HepG2 (cell line): ENCODE measurements around the gene OTUB2. TPM values are rescaled to one million over a fixed set of nuclear protein-coding genes. Genes with fewer than 3 reads are reported as not detected.

Experiments used
- CBX2 ChIP-seq, 2 experiments: fragments of 200-600 bp in 1 of 2; sonication (generic); formaldehyde crosslinking in 1 of 2; IDR thresholded peaks; 2 replicates each; pipeline versions ENCODE4 v1.7.0 to v1.8.1; 2018 to 2022; ENCODE audit warnings: low read depth in 2 of 2, low read length in 1 of 2, mild to moderate bottlenecking in 1 of 2, missing genetic modification reagents in 1 of 2
- CSRNP1 ChIP-seq: sonication (generic); formaldehyde crosslinking; IDR thresholded peaks from 2 replicates; pipeline ENCODE4 v1.8.1; 2023; ENCODE audit warnings: mild to moderate bottlenecking, missing genetic modification reagents
- FOXA1 ChIP-seq, 2 experiments: fragments of 450-650 bp in 1 of 2; sonication (generic) in 1 of 2; formaldehyde crosslinking in 1 of 2; IDR thresholded peaks; 2 replicates each; pipeline versions ENCODE4 v1.4.0 to v1.6.1; 2016 to 2020; ENCODE audit warnings: missing genetic modification reagents in 1 of 2
- FOXJ3 ChIP-seq: sonication (generic); formaldehyde crosslinking; IDR thresholded peaks from 2 replicates; pipeline ENCODE4 v1.4.0; 2020; ENCODE audit warnings: missing genetic modification reagents, mild to moderate bottlenecking, borderline replicate concordance
- HNF1A ChIP-seq, 2 experiments: sonication (generic) in 1 of 2; formaldehyde crosslinking in 1 of 2; IDR thresholded peaks; 2 replicates each; pipeline versions ENCODE4 v1.4.0 to v1.6.1; 2016 to 2020; ENCODE audit warnings: borderline replicate concordance in 1 of 2, low read depth in 1 of 2, mild to moderate bottlenecking in 1 of 2, missing genetic modification reagents in 1 of 2
- JDP2 ChIP-seq: sonication (generic); formaldehyde crosslinking; IDR thresholded peaks from 2 replicates; pipeline ENCODE4 v1.8.1; 2022; ENCODE audit warnings: missing genetic modification reagents, borderline replicate concordance
- KAT7 ChIP-seq: IDR thresholded peaks from 2 replicates; pipeline ENCODE4 v1.6.1; 2018; ENCODE audit warnings: borderline replicate concordance, missing compliant biosample characterization
- PHF5A ChIP-seq: IDR thresholded peaks from one replicate; pipeline ENCODE4 v1.6.1; 2018; ENCODE audit warnings: low read depth, missing genetic modification reagents; ENCODE audit not compliant: unreplicated experiment
- SP1 ChIP-seq, 2 experiments: fragments of 450-650 bp in 1 of 2; sonication (generic) in 1 of 2; formaldehyde crosslinking in 1 of 2; IDR thresholded peaks; 2 replicates each; pipeline versions ENCODE4 v1.4.0 to v1.6.1; 2016 to 2020; ENCODE audit warnings: missing genetic modification reagents in 1 of 2
- ZFP36 ChIP-seq: fragments of 150-350 bp; IDR thresholded peaks from 2 replicates; pipeline ENCODE4 v1.6.1; 2018; ENCODE audit warnings: borderline replicate concordance, low read length, low read depth; ENCODE audit not compliant: partially characterized antibody
- ZNF143 ChIP-seq: sonication (generic); formaldehyde crosslinking; IDR thresholded peaks from 2 replicates; pipeline ENCODE4 v1.4.0; 2020; ENCODE audit warnings: missing genetic modification reagents
- ZNF230 ChIP-seq: sonication (generic); formaldehyde crosslinking; IDR thresholded peaks from 2 replicates; pipeline ENCODE4 v1.4.0; 2020; ENCODE audit warnings: mild to moderate bottlenecking, missing genetic modification reagents
- ZNF264 ChIP-seq: sonication (generic); formaldehyde crosslinking; IDR thresholded peaks from 2 replicates; pipeline ENCODE4 v1.4.0; 2020; ENCODE audit warnings: missing genetic modification reagents
- ZNF484 ChIP-seq: sonication (generic); formaldehyde crosslinking; IDR thresholded peaks from 2 replicates; pipeline ENCODE4 v1.5.1; 2020; ENCODE audit warnings: mild to moderate bottlenecking, low read depth, missing genetic modification reagents, borderline replicate concordance
- ZNF503 ChIP-seq: sonication (generic); formaldehyde crosslinking; IDR thresholded peaks from 2 replicates; pipeline ENCODE4 v1.4.0; 2020; ENCODE audit warnings: missing genetic modification reagents
- ZNF703 ChIP-seq: sonication (generic); formaldehyde crosslinking; IDR thresholded peaks from 2 replicates; pipeline ENCODE4 v1.5.1; 2020; ENCODE audit warnings: missing genetic modification reagents, mild to moderate bottlenecking, moderate library complexity, borderline replicate concordance
- ZNF704 ChIP-seq: sonication (generic); formaldehyde crosslinking; IDR thresholded peaks from 2 replicates; pipeline ENCODE4 v1.8.1; 2023; ENCODE audit warnings: mild to moderate bottlenecking, inconsistent platforms, moderate library complexity, missing genetic modification reagents, borderline replicate concordance
- polyA plus RNA-seq, 8 experiments: library from polyadenylated mRNA; depleted of rRNA in 3 of 8; stranded (reverse) in 7 of 8; unstranded in 1 of 8; fragments of >200 nt; fragmentation: Illumina TruSeq in 4 of 8; extraction: Trizol in 4 of 8; gene quantifications; 2 replicates each; pipeline versions ENCODE4 v1.2.1 to v1.2.3, GENCODE V29; 2011 to 2016; ENCODE audit warnings: low read depth in 4 of 8, missing spikeins in 1 of 8, mixed read lengths in 1 of 8; ENCODE audit not compliant: insufficient read depth in 1 of 8
- total RNA-seq, 5 experiments: library from RNA; depleted of rRNA; stranded (reverse); fragments of >200 nt; fragmentation: Illumina TruSeq; extraction: Trizol; gene quantifications; 2 replicates each; pipeline ENCODE4 v1.2.3, GENCODE V29; 2016; ENCODE audit warnings: low read depth in 1 of 5

OTUB2 gene
- total and polyA plus RNA-seq, 2 of the 13 experiments (the other 11 are each of a cell fraction or from before 2014, with no cell fraction given), result 2.2 to 2.4 TPM

DNA sequence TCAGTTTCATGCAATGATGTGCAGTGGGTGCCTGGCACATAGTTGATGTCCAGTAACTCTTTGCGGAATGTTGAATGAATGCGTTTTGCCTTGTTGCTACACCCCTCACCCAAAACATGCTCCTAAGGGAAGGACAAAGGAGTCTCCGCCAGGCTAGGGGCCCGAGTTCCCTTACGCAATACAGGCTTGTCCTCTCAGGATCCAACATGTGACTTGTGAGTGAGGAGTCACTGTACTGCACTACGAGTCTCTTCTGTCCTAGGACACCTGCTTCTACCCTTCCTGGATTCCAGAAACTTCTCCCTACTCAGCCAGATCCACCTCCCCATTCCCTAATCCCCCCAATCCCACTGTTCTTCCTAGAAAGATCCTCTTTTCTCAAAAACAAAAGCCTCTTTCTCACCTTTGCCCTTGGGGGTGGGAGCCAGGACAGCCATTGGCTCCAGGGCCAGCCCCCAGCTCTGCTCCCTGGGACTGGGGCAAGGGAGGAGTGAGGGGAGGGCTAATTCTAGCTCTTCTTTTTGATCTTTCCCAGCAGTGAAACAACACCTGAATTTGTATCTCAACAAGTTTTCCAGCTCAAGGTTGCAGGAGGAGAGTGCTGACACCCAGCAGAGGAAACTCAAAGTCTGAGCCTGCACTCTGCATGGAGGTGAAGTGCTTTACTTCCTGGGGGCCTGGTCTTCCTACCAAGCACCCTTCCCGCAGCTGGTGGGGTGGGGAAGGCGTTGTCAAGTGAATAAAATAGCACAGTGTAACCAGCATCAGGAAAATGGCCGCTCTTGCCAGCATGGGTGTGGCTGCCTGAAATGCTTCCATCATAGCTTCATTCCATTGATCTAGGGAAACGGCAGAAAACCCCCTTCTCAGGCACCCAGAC, 3.4 kb upstream of the OTUB2 start (continued):
- TF ChIP-seq HNF1A (IDR thresholded peaks at IDR 0.05; ENCODE audit: low read depth) (no peak), HNF1A (CRISPR knock-in tag; IDR thresholded peaks at IDR 0.05; ENCODE audit: borderline replicate concordance) (no peak), ZNF703 (no peak), ZNF143 (CRISPR knock-in tag) (no peak), ZNF264 (CRISPR knock-in tag) (no peak), KAT7 (no peak), FOXA1 (IDR thresholded peaks at IDR 0.05) (no peak), FOXA1 (CRISPR knock-in tag; IDR thresholded peaks at IDR 0.05) (no peak), ZNF503 (CRISPR knock-in tag) (no peak), ZNF230 (CRISPR knock-in tag) (no peak; the same call in 1 of the 2 replicates), ZNF484 (CRISPR knock-in tag) (no peak), JDP2 (no peak), PHF5A (no peak), ZNF704 (no peak), SP1 (IDR thresholded peaks at IDR 0.05) (no peak), SP1 (CRISPR knock-in tag; IDR thresholded peaks at IDR 0.05) (no peak), CBX2 (IDR thresholded peaks at IDR 0.05; ENCODE audit: low read depth, low read length) (no peak), CBX2 (CRISPR knock-in tag; IDR thresholded peaks at IDR 0.05; ENCODE audit: low read depth) (no peak), FOXJ3 (CRISPR knock-in tag) (no peak), CSRNP1 (no peak), ZFP36 (no peak)
